ENCODE results near the gene PDIA6.

DNA sequence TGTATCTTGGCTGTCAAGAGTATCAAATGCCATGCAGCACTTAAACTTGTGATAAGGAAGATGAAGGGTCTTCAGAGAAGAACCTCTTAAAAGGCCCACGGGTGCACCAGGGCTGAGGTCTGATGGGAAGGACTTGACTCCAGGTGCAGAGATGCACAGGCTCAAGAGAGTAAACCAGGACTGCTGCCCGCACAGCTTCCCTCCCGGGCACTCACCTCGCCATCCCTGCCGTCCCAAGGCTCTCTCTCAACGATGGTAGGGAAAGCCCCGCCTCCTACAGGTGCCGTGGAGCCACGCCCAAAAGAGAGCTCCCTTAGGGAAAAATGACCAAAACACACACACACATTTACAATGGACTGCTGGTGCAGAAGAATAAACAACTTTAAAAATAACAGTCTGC lies 27.9 kb downstream of the PDIA6 start:
- TF ChIP-seq POLR2A (IDR thresholded peaks at IDR 0.05), result no peak
- TF ChIP-seq, protein P1, sequence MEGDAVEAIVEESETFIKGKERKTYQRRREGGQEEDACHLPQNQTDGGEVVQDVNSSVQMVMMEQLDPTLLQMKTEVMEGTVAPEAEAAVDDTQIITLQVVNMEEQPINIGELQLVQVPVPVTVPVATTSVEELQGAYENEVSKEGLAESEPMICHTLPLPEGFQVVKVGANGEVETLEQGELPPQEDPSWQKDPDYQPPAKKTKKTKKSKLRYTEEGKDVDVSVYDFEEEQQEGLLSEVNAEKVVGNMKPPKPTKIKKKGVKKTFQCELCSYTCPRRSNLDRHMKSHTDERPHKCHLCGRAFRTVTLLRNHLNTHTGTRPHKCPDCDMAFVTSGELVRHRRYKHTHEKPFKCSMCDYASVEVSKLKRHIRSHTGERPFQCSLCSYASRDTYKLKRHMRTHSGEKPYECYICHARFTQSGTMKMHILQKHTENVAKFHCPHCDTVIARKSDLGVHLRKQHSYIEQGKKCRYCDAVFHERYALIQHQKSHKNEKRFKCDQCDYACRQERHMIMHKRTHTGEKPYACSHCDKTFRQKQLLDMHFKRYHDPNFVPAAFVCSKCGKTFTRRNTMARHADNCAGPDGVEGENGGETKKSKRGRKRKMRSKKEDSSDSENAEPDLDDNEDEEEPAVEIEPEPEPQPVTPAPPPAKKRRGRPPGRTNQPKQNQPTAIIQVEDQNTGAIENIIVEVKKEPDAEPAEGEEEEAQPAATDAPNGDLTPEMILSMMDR (IDR thresholded peaks at IDR 0.05), result no peak
